Islet precursor cell (in vitro differentiated cells): ENCODE results near the gene KRT27.

Experiments
- DNase-seq: peaks from one replicate; pipeline ENCODE4 v3.0.0-alpha.2; 2018

The KRT27 gene

DNA sequence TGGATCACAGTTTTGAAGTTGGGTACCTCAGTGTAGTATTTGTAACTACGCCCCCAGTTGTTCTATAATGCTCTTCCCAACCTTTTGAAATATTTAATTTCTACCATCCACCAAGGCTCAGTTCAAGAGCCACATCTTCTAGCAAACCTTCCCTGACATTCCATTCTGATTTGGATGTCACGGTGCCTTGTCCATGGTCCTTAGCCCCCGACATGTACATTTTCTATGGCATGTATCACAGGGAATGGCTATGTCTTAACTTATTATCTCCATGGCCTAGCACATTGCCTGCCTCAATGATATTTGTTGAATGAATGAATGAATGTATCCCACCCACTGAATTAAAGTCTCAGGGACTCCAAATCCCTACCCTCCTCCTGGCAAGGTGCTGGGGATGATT lies 23.8 kb upstream of the KRT27 start:
- no peak for DNase-seq

DNA sequence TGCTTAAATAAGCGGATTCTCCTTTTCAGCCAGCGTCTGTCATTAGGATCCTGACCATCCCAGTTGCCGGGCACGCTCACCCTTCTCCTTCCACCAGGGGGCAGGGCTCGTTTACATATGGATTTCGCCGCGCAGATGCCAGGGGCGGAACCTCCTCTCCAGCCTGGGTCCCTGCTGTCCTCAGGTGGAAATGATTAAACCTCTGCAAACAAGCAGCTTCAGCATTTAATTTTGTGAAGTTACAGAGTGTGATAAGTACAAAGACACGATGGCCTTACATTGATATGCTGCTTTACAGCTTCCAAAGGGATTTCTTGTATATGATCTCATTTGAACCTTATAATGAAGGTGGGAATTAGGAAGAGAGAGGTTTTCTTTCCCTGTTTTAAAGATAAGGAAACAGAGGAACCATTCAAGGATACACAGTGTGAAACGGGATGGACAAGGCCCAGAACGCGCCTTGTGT lies 21.3 kb upstream of the KRT27 start:
- peak; percentile 87 for DNase-seq

DNA sequence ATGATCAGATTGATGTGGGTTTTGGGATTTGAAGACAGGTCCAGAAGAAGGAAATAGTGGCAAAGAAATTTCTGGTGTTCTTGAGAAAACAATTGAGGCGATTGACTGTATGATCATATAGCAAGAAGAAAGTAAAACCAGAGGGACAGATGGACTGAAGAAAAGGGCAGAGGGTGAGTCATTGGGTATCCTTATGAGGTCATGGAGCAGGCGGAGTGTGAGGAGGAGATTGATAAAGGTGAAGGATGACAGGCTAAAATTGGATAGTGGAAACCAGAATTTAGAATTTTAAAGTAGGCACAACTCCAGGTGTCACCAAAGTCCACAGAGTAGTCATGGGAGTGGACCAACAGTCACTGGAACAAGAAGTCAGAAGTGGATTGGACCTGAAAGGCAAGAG lies 18.8 kb upstream of the KRT27 start:
- no peak for DNase-seq

DNA sequence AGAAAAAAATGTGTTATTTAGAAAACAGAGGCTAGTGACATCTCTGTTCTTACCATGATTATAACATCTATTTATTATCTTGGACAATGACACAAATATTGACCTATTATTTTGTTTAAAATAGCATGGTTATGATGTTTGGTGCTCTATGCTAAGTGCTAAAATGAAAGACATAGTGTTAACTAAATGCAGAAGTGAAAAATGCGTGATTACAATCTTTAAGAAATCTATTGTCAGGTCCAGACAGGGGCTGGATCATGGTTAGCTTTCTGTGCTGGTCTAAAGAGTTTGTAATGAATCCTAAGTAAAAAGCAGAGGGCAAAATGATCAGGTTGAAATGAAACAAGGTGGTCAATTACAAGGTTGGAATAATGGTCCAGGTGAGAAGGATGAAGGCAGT lies 18.0 kb upstream of the KRT27 start:
- no peak for DNase-seq

DNA sequence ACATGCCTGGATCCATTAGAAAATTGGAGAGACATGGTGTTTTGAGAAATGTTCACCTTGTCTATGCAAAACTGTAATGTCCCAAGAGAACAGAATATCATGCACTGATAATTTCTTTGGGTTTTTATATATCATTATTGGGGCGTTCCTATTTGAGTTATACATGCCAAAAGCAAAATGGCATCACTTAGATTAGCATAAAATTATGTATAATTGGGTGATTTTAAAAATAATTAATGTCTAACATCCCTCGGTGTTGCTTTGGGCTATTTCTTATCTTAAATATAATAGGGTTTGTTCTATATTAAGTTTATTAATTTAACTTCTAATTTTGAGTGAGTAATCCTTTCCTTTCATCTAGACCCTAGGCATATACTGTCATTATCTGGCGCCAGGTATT lies 17.5 kb upstream of the KRT27 start, which contains the start of gene KRT28:
TSS of gene KRT28 (minus strand) at position 101 of the 400 bp plus-strand sequence. CDS start at position 35, 66 bp downstream.
- no peak for DNase-seq

DNA sequence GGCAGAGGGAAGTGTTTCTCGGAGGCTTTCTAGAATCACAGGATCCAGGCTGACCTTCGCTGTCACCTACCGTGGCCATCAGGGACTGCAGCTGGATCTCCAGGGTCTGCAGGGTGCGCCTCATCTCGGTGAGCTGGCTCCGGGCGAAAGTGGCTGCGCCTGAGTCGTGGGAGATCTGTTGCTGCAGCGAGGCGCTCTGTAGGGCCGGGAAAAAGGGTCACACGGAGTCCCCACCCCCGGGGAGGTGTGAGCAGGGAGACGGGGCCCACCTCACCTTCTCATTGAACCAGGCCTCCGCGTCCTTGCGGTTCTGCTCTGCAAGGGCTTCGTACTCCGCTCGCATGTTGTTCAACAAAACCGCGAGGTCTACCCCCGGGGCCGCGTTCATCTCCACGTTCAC lies 14.5 kb upstream of the KRT27 start:
- no peak for DNase-seq

DNA sequence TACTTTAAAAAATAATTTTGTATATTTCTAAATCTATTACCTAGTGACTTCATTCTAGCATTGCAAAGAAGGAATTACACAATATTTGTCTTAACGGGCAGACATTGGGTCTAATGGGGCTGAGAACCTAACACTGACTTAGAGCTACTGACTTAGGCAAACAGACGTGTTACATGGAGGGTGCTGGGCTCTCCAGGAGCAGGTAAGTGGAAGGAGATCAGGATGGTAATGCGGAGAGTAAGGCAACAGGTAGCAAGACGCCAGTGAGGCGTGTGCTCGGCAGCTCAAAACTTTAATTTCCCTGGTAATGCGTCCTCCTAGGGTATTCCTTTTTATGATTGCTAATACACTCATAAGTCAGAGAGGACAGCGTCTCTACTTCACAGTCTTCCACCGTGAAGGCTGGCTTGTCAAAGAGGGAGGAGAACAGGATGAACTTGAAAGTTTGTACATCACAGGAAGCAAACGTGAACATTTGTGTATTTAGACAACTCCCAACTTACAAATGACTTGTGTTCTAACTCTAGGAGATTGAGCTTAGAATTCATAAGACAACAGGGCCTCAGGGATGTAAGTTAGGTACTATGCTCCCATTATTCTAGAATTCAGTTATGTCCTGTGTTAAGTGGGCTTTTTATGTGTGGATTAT lies 12.8 kb upstream of the KRT27 start:
- DNase-seq = no peak

DNA sequence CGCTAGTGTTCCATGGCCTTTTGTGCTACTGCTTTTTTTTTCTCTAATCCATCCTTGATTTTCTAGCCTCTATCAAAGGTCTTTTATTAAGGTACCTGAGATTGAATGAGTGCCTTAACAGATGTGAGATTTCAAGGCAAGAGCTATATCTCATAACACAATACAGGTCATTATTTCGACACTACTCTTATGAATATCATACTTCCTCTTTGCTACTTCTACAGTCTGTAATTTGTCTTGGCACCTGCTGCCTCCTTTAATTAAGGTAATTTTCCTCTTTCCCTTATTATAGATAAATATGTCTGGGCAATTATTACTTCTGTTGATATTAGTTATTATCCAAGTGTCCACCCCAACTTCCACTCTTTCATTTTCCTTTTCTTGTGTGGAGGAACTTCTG lies 12.1 kb upstream of the KRT27 start:
- no peak for DNase-seq

DNA sequence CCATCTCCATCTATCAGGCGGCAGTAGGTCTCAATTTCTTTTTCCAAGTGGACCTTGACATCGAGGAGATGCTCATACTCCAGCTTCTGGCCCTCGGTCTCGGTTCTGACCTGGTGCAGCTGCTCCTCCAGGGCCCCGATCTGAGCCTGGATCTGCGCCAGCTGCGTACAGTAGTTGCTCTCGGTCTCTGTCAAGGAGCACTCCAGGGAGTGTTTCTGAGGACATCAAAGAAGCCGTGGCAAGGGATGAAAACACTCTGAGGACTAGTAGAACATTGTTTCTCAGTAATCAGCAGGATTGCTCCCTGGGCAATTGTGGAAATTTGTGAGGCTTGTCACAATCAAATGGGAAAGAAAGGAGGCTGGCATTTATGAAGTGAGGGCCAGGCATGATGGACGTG lies 11.5 kb upstream of the KRT27 start:
- no peak for DNase-seq

DNA sequence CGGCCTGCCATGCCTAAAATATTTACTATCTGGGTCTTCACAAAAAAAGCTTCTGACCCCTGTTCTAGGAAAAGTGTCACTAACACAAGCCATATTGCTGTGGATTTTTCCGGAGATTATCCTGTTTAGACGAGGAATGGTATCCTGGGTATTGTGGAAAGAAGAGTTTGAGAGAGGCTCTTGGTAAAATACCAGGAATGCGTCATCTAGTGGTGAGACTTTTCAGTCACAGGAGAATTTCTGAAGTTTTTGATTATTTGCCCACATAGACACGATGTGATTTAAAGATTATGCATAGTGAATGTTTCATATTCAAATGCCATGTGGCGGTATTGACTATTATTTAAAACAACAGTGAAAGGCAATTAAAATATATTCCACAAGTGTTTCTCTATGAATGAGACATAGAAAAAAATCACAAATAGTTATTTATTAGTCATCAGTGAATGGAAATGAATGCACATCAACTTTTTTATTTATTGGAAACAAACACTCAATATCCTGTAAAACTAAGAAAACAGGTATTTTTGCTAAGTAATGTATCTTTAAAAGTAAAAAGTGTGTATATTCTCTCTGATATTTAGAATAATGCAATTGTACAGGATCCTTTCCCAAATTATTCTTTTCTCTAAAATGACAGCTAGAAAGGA lies 9.6 kb upstream of the KRT27 start:
- DNase-seq = no peak

DNA sequence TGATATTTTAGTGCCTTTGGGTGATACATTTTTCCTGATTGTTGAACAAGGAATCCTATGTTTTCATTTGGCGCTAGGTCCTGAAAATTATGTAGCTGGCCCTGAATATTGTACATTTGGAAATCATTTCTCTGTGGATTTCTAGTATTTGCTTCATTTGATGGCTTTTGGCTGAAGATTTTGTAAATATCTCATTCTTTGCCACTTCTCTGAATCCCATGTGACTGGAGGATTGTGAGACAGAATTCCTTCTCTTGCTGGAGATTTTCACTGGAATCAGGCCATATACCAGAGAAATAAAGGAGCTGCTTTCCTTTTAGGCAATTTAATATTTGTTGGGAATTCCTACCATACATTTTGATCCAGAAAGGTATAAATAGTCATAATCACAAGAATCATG lies 8.8 kb upstream of the KRT27 start:
- DNase-seq = no peak

DNA sequence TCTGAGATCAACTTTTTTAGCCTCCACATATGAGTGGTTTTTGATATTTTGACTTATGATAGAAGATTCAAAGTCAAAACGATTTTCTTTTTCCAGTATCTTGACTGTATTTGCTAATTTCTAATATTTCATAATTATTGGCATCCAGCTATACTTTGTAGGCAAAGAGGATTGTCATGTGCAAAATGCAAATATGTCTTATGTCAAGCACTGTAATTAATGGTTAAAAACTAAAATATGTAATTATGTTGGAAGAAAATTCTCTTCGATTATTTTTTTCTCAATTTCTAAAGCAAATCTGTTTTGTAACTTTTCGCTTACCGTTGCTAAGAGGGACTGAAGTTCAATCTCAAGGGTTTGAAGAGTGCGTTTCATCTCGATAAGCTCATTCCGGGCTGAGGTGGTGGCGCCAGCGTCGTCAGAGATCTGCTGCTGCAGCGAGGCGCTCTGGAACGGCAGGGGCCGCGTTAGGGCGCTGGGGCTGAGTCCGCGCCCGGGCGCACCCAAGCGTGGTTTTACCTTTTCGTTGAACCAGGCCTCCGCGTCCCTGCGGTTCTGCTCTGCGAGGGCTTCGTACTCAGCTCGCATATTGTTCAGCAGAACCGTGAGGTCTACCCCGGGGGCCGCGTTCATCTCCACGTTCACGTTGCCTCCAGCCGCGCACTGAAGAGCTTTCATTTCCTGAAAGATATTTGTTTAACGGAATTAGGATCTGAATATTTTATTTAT lies 3.0 kb downstream of the KRT27 start:
- DNase-seq = no peak

DNA sequence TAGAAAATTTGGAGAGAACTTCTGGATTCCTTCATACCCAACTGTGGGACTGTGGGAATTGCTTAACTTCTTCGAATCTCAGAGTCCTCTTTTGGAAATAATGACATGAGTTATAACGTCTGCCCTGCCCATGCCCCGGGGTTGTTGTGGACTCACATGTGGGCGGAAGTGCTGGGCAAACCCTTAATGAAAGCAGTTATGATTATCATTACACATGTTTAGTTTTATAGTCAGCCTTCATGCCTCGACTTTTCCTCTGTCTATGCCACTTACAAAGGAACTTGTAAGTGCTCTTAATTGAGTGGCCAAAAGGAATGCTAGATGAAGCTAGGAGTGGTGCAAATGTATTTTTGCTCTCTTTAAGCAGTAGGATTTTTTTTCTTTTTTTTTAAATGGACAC lies 3.9 kb downstream of the KRT27 start:
- DNase-seq = no peak

DNA sequence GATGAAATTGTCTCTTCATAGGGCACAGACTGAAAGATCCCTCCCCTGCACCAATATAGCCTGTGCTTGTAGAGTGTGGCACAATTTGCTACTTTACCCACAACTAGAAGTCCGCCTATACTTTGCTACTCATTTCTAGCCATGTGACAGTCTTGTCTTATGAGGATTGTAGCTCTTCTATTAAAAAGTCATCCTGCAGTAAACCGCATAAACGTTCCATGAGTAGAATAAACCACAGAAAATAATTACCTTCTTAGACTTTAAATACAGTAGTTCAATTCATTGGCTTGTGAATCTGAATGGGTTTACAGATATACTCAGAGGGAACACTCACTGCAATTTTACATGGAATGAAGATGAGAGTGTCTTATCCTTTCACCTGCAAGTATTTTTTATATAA lies 4.4 kb downstream of the KRT27 start:
- DNase-seq = no peak

DNA sequence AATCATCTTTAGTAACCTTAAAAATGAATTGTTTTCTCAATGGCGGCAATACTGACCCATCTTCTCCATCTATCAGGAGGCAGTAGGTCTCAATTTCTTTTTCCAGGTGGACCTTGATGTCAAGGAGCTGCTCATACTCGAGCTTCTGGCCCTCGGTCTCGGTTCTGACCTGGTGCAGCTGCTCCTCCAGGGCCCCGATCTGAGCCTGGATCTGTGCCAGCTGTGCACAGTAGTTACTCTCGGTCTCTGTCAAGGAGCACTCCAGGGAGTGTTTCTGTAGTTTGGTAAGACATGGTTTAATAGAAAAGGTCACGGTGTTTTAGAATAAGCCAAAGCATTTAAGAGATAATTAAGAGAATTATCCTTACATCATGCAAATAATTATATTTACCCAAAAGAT lies 4.9 kb downstream of the KRT27 start:
- DNase-seq = no peak

DNA sequence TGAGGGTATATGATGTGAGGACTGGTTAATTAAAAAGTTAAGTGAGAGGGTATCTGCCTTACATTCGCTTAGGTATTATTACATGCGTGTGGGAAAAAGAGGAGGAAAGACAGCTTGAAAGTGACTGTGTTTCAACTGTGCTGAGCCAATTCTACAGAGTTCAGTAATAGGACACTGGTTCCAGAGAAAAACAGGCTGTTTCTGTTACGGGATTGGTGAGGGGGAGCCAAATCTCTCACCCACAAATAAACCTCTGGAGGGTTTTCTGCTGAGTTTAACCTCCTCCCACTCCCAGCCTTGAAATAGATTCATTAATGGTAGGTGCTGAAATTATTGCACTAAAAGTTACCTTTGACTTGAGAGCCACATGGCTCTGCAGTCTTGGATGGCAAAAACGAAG lies 6.4 kb downstream of the KRT27 start:
- DNase-seq = no peak

DNA sequence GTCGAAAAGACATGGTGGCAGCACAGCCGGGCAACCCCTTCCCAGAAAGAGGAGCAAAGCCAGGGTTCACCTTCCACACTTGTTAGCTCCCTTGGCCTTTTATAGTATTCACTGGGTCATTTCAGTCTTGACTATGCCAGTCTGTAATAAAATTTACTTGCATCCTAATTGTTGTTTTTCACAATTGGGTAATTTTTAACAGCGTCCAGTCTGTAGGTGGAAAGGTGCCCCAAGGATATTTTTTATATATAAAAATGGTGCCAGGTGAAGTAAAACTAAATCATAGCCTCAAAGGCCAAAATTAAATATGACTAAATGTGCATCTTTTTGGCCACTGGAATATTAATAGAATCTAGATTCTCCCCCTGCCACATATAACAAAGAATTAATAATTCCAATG lies 10.2 kb downstream of the KRT27 start, which contains the start of gene KRT26:
TSS of gene KRT26 (minus strand) at position 101 of the 400 bp plus-strand sequence. CDS start at position 13, 88 bp downstream.
- DNase-seq = no peak

DNA sequence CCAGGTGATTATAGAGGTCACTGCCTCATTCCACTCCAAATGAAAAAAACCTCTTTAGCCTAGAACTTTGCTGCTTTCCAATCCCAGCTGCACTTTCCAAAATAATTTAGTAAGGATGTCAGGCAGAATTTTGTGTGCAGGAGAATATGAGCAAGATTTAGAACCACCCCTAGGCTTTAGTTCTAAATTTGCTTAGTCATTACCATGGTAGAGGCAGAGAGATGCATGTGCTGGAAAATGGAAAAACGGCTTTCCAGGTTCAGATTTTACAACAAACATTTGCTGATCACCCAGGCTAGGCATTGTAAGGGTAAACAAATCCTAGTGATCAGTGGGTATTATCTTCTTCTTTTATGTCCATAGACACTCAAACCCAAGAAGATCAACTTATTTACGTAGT lies 16.7 kb downstream of the KRT27 start:
- DNase-seq = no peak

DNA sequence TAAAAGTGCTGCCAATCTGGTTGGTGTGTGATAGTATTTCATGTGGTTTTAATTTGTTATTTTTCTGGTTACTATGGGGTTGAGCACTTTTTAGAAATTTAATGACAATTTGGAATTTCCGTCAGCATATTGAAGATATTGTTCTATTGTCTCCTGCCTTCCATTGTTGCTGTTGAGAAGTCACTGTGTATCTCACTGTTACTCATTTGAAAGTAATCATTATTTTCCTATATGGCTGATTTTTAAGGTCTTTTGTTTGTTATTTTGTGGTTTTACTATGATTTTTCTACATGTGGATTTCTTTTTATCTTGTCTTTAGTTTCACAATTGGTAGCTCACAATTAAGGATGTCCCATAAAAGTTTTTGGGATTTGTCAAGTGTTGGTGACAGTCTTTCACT lies 18.6 kb downstream of the KRT27 start:
- DNase-seq = no peak

DNA sequence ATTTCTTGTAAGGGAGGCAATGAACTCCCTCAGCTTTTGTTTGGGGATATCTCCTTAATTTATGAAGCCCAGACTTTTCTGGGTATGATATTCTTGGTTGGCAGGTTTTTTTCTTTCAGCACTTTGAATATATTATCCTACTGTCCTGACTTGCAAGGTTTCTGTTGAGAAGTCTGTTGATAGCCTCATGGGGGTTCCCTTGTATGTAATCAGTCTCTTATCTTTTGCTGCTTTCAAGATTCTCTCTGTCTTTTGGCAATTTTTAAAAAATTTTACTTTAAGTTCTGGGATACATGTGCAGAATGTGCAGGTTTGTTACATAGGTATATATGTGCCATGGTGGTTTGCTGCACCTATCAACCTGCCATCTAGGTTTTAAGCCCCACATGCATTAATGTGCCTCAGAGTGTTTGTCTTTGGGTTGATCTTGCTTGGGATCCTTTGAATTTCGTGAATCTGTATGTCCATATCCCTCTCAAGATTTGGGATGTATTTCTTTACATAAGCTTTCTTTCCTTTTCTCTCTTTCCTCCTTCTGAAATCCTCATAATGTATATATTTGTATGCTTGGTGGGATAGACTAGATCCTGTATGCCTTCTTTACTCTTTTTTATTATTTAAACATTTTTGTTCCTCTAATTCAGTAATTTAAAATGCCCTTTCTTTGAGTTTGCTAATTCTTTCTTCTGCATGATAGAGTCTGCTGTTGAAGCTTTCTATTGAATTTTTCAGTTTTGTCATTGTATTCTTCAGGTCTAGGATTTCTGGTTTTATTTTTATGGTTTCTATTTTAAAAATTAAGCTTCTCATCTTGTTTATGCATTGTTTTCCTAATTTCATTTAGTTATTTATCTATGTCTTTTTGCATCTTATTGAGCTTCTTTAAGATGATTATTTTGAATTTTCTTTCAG lies 22.0 kb downstream of the KRT27 start:
- no peak for DNase-seq

DNA sequence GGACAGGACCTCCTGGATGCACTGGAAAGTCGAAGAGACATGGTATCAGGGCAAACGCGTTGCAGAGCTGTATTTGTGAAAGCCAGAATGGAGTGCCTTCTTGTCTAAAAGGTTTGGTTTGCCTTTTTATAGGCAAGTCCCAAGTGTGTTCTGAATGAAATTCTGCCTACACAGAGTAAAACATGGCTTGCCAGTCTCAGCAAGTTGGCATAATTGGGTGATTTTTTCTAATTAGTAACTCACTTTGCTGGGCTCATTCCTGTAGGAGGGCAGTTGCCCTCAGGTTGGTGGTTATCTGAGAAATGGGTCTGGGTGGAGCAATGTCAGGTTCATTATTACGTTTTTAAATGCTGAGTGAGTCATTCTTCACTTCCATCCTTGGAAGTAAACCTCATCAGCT lies 27.1 kb downstream of the KRT27 start, which contains the start of gene KRT25:
TSS of gene KRT25 (minus strand) at position 101 of the 400 bp plus-strand sequence. CDS start at position 41, 60 bp downstream.
- no peak for DNase-seq

DNA sequence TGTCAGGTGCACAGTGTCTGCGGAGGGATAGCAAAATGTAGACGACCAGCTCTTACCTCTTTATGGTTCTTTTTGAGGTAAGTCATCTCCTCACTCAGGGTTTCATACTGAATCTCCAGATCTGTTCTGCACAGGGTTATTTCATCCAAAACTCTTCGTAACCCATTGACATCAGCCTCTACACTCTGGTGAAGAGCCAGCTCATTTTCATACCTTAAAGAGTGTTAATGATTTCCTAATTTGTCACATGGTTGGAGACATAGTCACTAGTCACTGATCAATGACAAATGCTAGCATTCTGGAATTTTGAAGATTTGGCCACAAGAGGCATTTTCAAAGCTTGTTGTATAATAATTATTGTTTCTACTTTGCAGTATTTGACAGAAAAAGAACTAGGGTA lies 28.5 kb downstream of the KRT27 start:
- no peak for DNase-seq

DNA sequence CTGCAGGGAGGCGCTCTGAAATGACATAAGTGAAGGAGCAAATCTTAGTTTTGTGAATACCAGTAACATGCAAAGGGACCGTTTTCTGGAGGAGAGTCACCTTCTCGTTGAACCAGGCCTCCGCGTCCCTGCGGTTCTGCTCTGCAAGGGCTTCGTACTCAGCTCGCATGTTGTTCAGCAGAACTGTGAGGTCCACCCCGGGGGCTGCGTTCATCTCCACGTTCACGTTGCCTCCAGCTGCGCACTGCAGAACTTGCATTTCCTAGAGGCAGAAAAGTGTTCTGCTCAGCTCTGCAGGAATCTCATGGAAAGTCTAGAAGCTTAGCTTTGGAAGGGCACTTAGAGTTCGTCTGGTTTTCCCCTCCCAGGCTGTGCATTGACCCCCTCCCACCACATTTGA lies 31.3 kb downstream of the KRT27 start:
- no peak for DNase-seq
